ENCODE results near the gene P2RY6.
A peak's percentile ranks its signal among the peaks of the same experiment; 100 is the strongest.

DNA sequence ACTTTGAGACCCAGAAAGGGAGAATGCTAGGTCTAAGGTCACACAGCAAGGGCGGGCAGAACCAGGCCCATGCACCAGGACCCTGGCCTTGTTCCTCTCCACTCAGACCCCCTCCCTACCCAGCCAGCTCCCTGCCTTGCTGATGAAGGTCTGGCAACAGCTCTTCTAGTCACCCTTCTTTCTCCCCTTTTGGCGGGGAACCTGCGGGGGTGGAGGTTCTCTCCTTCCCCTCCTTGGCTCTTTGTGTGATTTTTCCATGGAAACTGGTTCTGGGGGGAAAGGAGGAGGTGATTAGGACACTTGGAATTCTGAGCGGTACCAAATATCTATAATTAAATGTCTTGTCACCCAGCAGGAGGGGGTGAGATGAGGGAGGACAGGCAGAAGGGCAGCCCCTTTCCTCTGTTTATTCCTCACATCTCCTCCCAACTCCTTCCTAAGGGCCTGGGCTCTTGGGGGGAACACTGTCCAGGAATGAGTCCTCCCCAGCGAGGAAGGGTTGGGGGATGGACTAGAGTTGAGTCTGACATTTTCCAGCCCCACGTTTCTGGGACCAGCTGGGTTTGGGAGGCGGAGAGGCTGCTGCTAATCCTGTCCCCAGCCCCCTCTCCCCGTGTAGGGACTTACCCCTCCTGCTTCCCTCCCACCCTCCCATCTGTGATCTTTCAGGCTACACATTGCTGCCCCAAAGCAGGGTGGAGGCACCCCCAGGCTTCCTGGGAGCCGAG lies 43.3 kb downstream of the P2RY6 start:
- TF ChIP-seq, protein P1, sequence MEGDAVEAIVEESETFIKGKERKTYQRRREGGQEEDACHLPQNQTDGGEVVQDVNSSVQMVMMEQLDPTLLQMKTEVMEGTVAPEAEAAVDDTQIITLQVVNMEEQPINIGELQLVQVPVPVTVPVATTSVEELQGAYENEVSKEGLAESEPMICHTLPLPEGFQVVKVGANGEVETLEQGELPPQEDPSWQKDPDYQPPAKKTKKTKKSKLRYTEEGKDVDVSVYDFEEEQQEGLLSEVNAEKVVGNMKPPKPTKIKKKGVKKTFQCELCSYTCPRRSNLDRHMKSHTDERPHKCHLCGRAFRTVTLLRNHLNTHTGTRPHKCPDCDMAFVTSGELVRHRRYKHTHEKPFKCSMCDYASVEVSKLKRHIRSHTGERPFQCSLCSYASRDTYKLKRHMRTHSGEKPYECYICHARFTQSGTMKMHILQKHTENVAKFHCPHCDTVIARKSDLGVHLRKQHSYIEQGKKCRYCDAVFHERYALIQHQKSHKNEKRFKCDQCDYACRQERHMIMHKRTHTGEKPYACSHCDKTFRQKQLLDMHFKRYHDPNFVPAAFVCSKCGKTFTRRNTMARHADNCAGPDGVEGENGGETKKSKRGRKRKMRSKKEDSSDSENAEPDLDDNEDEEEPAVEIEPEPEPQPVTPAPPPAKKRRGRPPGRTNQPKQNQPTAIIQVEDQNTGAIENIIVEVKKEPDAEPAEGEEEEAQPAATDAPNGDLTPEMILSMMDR (IDR thresholded peaks at IDR 0.05) = no peak
- TF ChIP-seq POLR2AphosphoS5 (IDR thresholded peaks at IDR 0.05) (peak in 1 of 3 donors; percentile 40), EP300 (IDR thresholded peaks at IDR 0.05) (no peak), POLR2A (IDR thresholded peaks at IDR 0.05) (no peak)

Measured in stomach (tissue), 4 donors.